PFSK-1 (cell line): Measurements from ENCODE around the gene FAM13A.

Experiments
- FOXP2 ChIP-seq: optimal IDR thresholded peaks from 2 replicates; pipeline ENCODE3; 2011; ENCODE audit warnings: borderline replicate concordance, control low read depth, inconsistent platforms; ENCODE audit not compliant: insufficient read depth; ENCODE audit errors: extremely low read length, extremely low read depth
- POLR2AphosphoS5 ChIP-seq: IDR thresholded peaks from 2 replicates; pipeline ENCODE4 v1.6.1; 2012; ENCODE audit warnings: low read depth, mild to moderate bottlenecking, control low read depth, low read length, moderate library complexity
- REST ChIP-seq, 2 experiments: IDR thresholded peaks; 2 replicates each; pipeline versions ENCODE4 v1.6.1 to v1.8.0; 2011 to 2012; ENCODE audit warnings: low read depth in 2 of 2, low read length in 2 of 2, control low read depth in 1 of 2, inconsistent platforms in 1 of 2, mild to moderate bottlenecking in 1 of 2, moderate library complexity in 1 of 2; ENCODE audit not compliant: insufficient read depth in 1 of 2
- SIN3A ChIP-seq: IDR thresholded peaks from 2 replicates; pipeline ENCODE4 v1.6.1; 2012; ENCODE audit warnings: mild to moderate bottlenecking, low read length, moderate library complexity, borderline replicate concordance; ENCODE audit not compliant: insufficient read depth
- TAF1 ChIP-seq: IDR thresholded peaks from 2 replicates; pipeline ENCODE4 v1.6.1; 2012; ENCODE audit warnings: low read length, control low read depth, borderline replicate concordance; ENCODE audit not compliant: insufficient read depth

FAM13A gene

GRCh38 chr4:89000844-89001360, 56.1 kb downstream of the FAM13A start:
- TF ChIP-seq FOXP2 (no peak), REST (IDR thresholded peaks at IDR 0.05; ENCODE audit: insufficient read depth in 1 of 2, low read depth in 2 of 2, low read length in 2 of 2) (no peak), SIN3A (0 out of 2 replicates have a peak, but pooled peaks have one; percentile 60)

- TF ChIP-seq FOXP2: no peak
Observed at GRCh38 chr4:89000382-89000781, 56.6 kb downstream of the FAM13A start.

- TF ChIP-seq SIN3A: no peak
- no peak for TF ChIP-seq POLR2AphosphoS5
- no peak for TF ChIP-seq FOXP2
- TF ChIP-seq REST (IDR thresholded peaks at IDR 0.05; ENCODE audit: insufficient read depth in 1 of 2, low read depth in 2 of 2, low read length in 2 of 2): no peak
- TF ChIP-seq TAF1: no peak
Observed at GRCh38 chr4:88999392-88999930, 57.5 kb downstream of the FAM13A start.

GRCh38 chr4:88998891-88999290, 58.1 kb downstream of the FAM13A start:
- TF ChIP-seq POLR2AphosphoS5: no peak
- TF ChIP-seq TAF1: no peak
- no peak for TF ChIP-seq FOXP2
- TF ChIP-seq SIN3A: no peak
- TF ChIP-seq REST (IDR thresholded peaks at IDR 0.05; ENCODE audit: insufficient read depth in 1 of 2, low read depth in 2 of 2, low read length in 2 of 2): no peak

GRCh38 chr4:88998001-88998400, 59.0 kb downstream of the FAM13A start:
- TF ChIP-seq REST (IDR thresholded peaks at IDR 0.05; ENCODE audit: insufficient read depth in 1 of 2, low read depth in 2 of 2, low read length in 2 of 2) (no peak), SIN3A (no peak)
